Body of pancreas (tissue), 4 donors: ENCODE measurements around the gene RAN.

Source experiments
- CTCF ChIP-seq, 7 experiments: fragments of 450-650 bp in 4 of 7; fragments of 200-600 bp in 3 of 7; sonication (generic) in 3 of 7; IDR thresholded peaks; one replicate each; pipeline ENCODE4 v1.5.1; 2016 to 2019; ENCODE audit warnings: antibody characterized with exemption in 7 of 7
- POLR2A ChIP-seq, 3 donors: fragments of 450-650 bp; IDR thresholded peaks; one replicate each; pipeline ENCODE4 v1.6.1; 2016; ENCODE audit warnings: antibody characterized with exemption in 3 of 3, mild to moderate bottlenecking in 2 of 3

GRCh38 chr12:130831246-130831645 is 40.6 kb upstream of the RAN start:
- TF ChIP-seq CTCF (IDR thresholded peaks at IDR 0.05) (no peak), POLR2A (IDR thresholded peaks at IDR 0.05) (no peak)
